GM19240 (cell line): ENCODE measurements around the gene MRC1.
"Not testable (repeated sequence)": the region's sequence is repeated elsewhere in the genome, so short reads cannot be mapped to it uniquely, and the experiment has no call there.

Experiments used
- DNase-seq: peaks from one replicate; pipeline ENCODE4 v3.0.0; 2011; ENCODE audit warnings: low spot score; ENCODE audit not compliant: insufficient read length

MRC1 gene

DNA sequence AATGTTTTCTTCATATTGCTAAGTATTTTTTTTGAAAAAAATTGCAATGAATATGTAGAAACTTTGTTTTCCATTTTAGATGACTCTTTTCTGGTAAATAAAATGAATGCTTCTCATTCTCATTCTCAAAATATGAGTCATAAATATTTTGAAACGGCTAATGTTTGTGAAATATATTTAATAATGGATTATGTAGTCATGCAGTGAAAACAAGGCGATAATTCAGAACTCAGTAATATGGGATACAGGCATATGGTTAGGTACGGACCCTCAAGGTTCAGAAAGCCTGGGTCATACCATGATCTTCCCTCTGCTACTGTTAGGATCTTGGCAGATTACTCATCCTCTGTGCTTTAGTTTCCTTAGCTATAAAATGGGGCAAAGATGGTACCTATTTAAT, 96.3 kb downstream of the MRC1 start:
- no peak for DNase-seq

DNA sequence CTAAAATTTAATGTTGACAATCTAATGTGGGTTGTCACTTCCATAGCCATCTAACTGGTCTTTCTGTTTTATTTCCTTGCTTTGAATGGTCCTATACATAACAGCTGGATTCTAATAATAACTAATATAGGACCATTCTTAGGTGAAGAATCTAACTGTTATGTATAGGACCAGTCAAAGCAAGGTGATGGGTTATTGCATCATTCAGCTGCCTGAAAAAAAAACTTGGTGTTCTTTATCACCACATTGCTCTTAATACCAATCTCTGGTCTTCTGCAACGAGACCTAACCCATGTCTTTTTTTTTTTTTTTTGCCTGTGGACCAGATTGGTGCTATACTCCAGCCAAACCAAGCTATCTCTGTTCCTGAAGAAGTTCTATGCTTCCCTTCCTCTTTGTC, 96.9 kb downstream of the MRC1 start:
- DNase-seq, result no peak

- no peak for DNase-seq
Observed at GRCh38 chr10:17907641-17908040, 98.5 kb downstream of the MRC1 start.

GRCh38 chr10:17910125-17910789, 101.1 kb downstream of the MRC1 start:
- no peak for DNase-seq

DNA sequence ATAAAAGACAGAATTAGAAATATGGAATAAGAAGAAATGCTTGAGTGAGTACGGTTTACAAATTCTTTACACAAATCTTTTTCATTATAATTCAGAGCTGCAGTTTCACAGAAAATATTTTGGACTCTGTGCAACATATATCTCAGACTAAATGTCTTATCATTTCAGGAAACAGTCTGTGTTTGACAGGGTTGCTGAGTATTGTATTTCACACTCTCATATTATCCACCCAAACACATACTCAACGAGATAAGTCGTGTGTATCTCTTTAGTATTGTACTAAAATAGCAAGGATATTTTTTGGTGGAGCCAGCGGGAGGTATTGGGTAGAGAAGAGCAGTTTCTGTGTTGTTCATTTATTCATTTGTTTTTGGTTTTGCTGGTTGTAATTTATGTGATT, 103.6 kb downstream of the MRC1 start:
- DNase-seq, result no peak

GRCh38 chr10:17913604-17914003, 104.5 kb downstream of the MRC1 start:
- no peak for DNase-seq

GRCh38 chr10:17914169-17915045, 105.3 kb downstream of the MRC1 start:
- DNase-seq, result no peak

DNA sequence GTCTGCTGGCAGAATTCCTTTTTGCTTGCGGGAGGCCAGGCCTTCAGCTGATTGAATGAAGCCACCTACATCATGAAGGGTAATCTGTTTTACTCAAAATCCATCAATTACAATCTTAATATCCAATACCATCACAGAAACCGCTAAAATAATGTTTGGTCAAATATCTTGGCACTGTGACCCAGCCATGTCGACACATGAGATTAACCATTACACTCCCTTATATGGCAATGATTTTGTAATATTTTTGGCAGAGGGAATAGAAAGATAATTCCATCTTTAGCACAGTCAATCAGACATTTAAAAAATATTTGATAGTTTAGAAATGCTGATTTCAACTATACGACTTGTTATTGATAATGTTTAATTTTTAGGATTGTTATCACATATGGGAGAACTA, 106.0 kb downstream of the MRC1 start:
- DNase-seq, result no peak

DNA sequence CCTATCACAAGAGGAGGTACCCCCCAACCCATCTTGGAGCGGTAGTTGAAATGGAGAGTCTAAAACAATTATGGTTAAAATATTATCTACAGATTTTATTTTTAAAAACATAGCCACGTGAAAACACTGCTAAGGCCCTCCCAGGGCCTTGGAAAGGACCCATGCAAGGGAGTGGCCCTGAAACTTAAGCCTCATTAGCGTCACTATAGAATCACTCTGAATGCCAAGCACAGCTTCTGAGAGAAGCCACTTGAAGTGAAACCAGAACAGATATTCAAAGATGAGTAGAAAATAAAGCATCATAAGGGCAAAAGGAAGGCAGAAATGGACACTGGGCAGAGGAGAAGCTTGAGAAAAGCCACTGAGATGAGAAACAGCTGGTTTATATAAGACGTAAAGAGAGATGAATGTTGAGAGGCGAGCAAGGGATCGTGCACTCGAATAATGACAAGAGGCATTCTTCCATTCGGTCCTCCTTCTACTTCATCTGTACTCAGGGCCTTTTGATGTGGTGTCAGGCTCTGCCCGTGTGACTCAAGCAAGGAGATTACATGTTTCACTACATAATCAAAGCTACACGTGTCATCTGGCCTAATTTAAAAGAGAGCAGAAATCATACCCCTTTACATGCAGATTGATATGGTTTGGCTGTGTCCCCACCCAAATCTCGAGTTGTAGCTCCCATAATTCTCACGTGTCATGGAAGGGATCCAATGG, 109.2 kb downstream of the MRC1 start:
- DNase-seq, result no peak

DNA sequence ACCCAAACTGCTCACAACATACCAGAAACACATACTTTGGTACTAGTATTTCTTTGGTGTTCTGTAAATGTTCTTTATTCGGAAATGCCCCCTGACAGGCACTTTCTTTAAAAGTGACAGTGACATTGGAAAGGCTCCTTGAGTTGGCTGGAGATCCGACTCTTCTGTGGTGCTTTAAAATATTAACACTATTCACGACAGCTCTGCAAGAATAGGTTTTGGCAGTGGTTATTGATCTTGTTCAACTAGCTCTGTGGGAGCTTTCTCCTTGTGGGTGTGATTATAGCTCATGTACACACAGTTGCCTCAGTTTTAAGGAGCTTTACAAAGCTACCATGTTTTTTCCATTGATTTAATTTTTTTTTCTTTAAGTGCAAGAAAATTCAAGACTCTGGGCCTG, 112.2 kb downstream of the MRC1 start:
- no peak for DNase-seq

- DNase-seq, result no peak
Observed at GRCh38 chr10:17923728-17924127, 114.6 kb downstream of the MRC1 start.

GRCh38 chr10:17943033-17943745, 134.0 kb downstream of the MRC1 start:
- DNase-seq, result no peak

DNA sequence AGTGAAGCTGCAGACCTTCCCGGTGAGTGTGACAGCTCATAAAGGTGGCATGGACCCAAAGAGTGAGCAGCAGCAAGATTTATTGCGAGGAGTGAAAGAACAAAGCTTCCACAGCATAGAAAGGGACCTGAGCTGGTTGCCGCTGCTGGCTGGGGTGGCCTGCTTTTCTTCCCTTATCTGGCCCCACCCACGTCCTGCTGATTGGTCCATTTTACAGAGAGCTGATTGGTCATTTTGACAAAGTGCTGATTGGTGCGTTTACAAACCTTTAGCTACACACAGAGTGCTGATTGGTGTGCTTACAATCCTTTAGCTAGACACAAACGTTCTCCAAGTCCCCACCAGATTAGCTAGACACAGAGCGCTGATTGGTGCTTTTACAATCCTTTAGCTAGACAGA, 141.1 kb downstream of the MRC1 start:
- DNase-seq, result not testable (repeated sequence)

GRCh38 chr10:17950726-17951125, 141.6 kb downstream of the MRC1 start:
- DNase-seq, result no peak

GRCh38 chr10:17951868-17952371, 142.8 kb downstream of the MRC1 start, which contains the start of gene SLC39A12:
Gene SLC39A12 (plus strand): TSS chr10:17951918. CDS start chr10:17953277, 1,359 bp downstream.
- no peak for DNase-seq

DNA sequence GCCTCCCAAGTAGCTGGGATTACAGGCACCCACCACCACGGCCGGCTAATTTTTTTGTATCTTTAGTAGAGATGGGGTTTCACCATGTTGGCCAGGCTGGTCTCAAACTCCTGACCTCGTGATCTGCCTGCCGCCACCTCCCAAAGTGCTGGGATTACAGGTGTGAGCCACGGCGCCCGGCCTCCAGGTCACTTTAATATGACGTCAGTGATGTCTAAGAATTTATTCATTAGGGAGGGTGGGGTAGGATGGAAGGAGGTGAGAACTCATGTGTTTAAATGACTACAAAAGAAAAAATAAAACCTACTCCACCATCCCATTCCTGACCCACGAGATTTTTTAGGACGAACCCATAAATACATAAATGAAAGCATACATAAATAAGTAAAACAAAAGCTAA, 145.2 kb downstream of the MRC1 start:
- DNase-seq, result not testable (repeated sequence)

DNA sequence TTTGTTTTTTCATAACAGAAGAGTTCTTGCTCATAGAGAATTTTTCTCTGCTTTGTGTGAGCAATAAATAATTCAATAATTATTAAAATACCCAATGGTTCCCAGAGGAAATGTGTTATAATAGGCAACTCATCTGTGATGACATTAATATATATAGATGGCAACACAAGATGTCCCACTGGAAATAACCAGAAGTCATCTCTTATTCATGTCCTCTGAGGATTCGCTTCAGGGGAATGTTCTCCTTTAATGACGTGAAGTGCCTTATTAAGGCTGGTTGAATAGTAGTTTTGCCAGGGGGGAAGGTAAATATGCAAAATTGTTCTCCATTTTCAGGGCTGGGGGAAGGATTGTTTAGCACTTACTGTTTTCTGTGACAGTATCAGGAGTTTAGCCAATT, 145.7 kb downstream of the MRC1 start:
- no peak for DNase-seq

DNA sequence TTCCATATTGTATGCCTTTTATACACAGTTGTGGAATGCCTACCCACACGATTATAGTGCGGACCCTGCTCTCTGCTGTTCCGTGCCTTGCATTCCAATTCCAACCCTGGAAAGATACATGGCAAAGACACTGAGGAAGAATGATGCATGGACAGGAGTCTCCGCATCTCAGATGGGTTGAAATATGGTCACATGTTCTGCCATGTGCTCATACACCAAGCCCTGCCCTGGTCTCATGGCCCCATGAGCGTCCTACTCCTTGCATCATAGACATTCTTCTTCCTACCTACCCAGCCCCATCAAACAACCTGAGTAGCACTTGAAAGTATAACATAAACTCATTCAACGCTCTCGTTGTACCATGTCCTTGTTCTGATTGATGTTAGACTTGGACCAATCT, 148.9 kb downstream of the MRC1 start:
- DNase-seq, result no peak

- no peak for DNase-seq
Observed at GRCh38 chr10:17959870-17960269, 150.7 kb downstream of the MRC1 start.
